Subcutaneous adipose tissue (tissue), 4 donors: Measurements from ENCODE around the gene RADIL. TPM values are rescaled to one million over a fixed set of nuclear protein-coding genes. Genes with fewer than 3 reads are reported as not detected.

ENCODE experiments used
- CTCF ChIP-seq: fragments of 450-650 bp; IDR thresholded peaks from one replicate; pipeline ENCODE4 v1.5.1; 2016; ENCODE audit warnings: low read depth, mild to moderate bottlenecking, control low read depth, antibody characterized with exemption, moderate library complexity
- total RNA-seq, 4 donors: library from RNA; depleted of rRNA; stranded (reverse); fragments of >200 nt; gene quantifications; one replicate each; pipeline ENCODE4 v1.1.0, GENCODE V29; 2016

The RADIL gene
- total RNA-seq, 4 donors from 2014 or later: 5.4 to 7.7 (median 6.3) TPM

- TF ChIP-seq CTCF: no peak
Measured at GRCh38 chr7:4794591-4795350, 88.7 kb downstream of the RADIL start.

GRCh38 chr7:4792537-4793126 lies 90.9 kb downstream of the RADIL start:
- TF ChIP-seq CTCF: no peak

GRCh38 chr7:4791738-4792536 lies 91.6 kb downstream of the RADIL start:
- no peak for TF ChIP-seq CTCF

GRCh38 chr7:4791101-4791737 lies 92.3 kb downstream of the RADIL start:
- no peak for TF ChIP-seq CTCF

GRCh38 chr7:4790516-4790991 lies 93.0 kb downstream of the RADIL start:
- TF ChIP-seq CTCF: no peak

GRCh38 chr7:4790078-4790465 lies 93.4 kb downstream of the RADIL start:
- TF ChIP-seq CTCF: no peak
